Activated CD8-positive, alpha-beta memory T cell treated with anti-CD3 and anti-CD28 coated beads, Interleukin-2, amount 10 ng/mL, durations not matched to agents 7 days and 5 days (primary cell): ENCODE measurements around the gene OR8A1. TPM values are rescaled to one million over a fixed set of nuclear protein-coding genes. Genes with fewer than 3 reads are reported as not detected.
"Not testable (repeated sequence)": the region's sequence is repeated elsewhere in the genome, so short reads cannot be mapped to it uniquely, and the experiment has no call there.

Source experiments
- ATAC-seq: fragments of 150-1000 bp; cut with Tn5 transposase; one replicate; pipeline ENCODE4 v1.10.0; 2021; ENCODE audit warnings: moderate library complexity
- CTCF ChIA-PET: fragments of 350-600 bp; sonication (Branson Sonifier 250); formaldehyde crosslinking; loops from one replicate; lab custom pipeline; 2021; ENCODE audit warnings: antibody characterized with exemption; lab: Charles Lee
- DNase-seq: peaks from one replicate; pipeline ENCODE4 v3.0.0-alpha.2; 2020
- H3K27ac Mint-ChIP-seq: one replicate; pipeline ENCODE4 v1.8.0; 2021; ENCODE audit warnings: mild to moderate bottlenecking, mixed read lengths
- H3K27me3 Mint-ChIP-seq: one replicate; pipeline ENCODE4 v1.8.0; 2021; ENCODE audit warnings: mixed read lengths
- H3K36me3 Mint-ChIP-seq: one replicate; pipeline ENCODE4 v1.8.0; 2021; ENCODE audit warnings: mild to moderate bottlenecking, mixed read lengths
- H3K4me1 Mint-ChIP-seq: one replicate; pipeline ENCODE4 v1.8.0; 2021; ENCODE audit warnings: mixed read lengths
- H3K4me3 Mint-ChIP-seq: one replicate; pipeline ENCODE4 v1.8.0; 2021; ENCODE audit warnings: mild to moderate bottlenecking, moderate library complexity, mixed read lengths
- H3K9me3 Mint-ChIP-seq: one replicate; pipeline ENCODE4 v1.8.0; 2022; ENCODE audit warnings: low read depth, mixed read lengths
- total RNA-seq, 2 experiments: library from RNA; stranded (reverse); gene quantifications; one replicate each; pipeline ENCODE4 v1.2.3, GENCODE V29; 2021

Gene OR8A1
- total RNA-seq, 2 experiments from 2014 or later, result not detected

DNA sequence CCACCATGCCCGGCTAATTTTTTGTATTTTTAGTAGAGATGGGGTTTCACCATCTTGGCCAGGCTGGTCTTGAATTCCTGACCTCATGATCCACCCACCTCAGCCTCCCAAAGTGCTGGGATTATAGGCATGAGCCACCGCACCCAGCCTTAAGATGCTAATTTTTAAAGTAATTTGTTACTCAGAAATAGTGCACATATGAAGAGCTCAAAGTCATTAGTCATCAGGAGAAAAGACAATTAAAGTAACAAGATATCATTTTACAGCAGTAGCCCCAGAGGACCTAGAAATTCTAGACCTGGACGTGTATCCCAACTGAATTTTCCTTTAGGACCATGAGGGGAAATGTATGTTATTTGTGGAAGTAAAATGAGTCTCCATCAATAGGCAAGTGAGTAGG, 32.9 kb downstream of the OR8A1 start:
- H3K27ac Mint-ChIP-seq, CTCF ChIA-PET, ATAC-seq, DNase-seq, H3K4me1 Mint-ChIP-seq, H3K9me3 Mint-ChIP-seq, H3K4me3 Mint-ChIP-seq, H3K36me3 Mint-ChIP-seq: not testable (repeated sequence)
- peaks cover 10% of the 10 kb centered on the region for H3K27me3 Mint-ChIP-seq

DNA sequence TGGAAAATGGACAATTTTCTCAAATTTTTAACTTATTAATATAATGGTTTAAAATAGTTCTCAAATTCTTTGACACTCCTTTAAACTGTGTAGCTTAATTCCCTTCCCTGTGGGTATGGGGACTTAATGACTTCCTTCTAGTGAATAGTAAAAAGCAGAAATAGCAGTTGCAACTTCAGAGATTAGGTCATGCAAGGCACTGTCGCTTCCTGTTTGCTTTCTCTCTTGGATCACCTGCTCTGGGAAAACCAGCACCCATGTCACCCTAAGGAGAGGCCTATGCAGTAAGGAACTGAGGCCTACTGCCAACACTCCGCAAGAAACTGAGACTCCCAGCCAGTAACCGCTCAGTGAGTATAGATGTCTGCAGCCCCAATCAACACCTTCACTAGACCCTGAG, 35.9 kb downstream of the OR8A1 start:
- no peak for DNase-seq
- Mint-ChIP-seq H3K9me3 (no peaks in the 10 kb centered on the region), H3K27me3 (peaks cover 5% of the 10 kb centered on the region), H3K36me3 (no peaks in the 10 kb centered on the region), H3K27ac (no peak overlapping the region), H3K4me1 (peaks cover 3% of the 10 kb centered on the region), H3K4me3 (no peak overlapping the region)
- ATAC-seq, result no peak
- CTCF ChIA-PET, result no interaction called here

DNA sequence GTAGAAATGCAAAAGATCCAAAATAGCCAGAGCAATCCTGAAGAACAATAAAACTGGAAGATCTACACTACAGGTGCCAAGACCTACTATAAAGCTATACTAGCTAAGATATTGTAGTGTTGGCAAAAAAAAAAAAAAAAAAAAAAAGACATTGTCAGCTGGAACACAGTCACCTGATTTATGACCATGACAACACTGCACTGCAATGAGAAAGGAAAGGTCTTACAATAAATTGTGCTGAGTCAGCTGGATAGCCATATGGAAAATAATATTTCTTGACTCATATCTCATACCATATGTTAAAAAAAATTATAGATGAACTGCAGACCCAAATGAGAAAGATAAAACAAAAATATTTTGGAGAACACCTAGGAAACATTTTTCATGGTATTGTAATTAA, 38.4 kb downstream of the OR8A1 start:
- ATAC-seq, result no peak
- peaks cover 2% of the 10 kb centered on the region for H3K27me3 Mint-ChIP-seq
- H3K4me3 Mint-ChIP-seq, result no peak overlapping the region
- no peaks in the 10 kb centered on the region for H3K36me3 Mint-ChIP-seq
- H3K4me1 Mint-ChIP-seq, result peaks cover 18% of the 10 kb centered on the region
- no peak overlapping the region for H3K27ac Mint-ChIP-seq
- no peak for DNase-seq
- CTCF ChIA-PET, result no interaction called here
- H3K9me3 Mint-ChIP-seq, result no peaks in the 10 kb centered on the region

DNA sequence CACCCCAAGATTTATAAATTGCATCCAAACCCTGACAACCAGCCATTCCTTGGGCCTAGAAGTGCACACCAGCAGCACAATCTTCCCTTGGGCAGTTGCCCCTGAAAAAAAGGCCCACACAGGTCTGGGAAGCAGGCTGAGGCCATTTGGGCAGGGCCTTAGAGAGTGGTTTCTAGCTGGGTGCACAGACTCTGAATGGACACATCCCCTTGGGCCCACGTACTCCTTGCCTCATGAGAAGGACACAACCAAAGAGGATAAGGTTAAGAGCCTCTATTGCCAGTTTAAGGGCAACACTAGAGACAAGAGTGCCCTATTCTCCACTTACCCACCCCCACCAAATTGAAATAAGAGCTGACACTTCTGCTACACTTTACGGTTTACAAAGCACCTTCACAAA, 40.5 kb downstream of the OR8A1 start:
- no peak for ATAC-seq
- H3K27ac Mint-ChIP-seq, result no peak overlapping the region
- peaks cover 6% of the 10 kb centered on the region for H3K27me3 Mint-ChIP-seq
- no peak overlapping the region for H3K4me3 Mint-ChIP-seq
- peaks cover 18% of the 10 kb centered on the region for H3K4me1 Mint-ChIP-seq
- H3K9me3 Mint-ChIP-seq, result no peaks in the 10 kb centered on the region
- no peaks in the 10 kb centered on the region for H3K36me3 Mint-ChIP-seq
- no peak for DNase-seq
- CTCF ChIA-PET, result interaction anchor here (0.7 to 1.9 kb wide), 2 partner anchors 10 to 33 kb away, joined by 3 to 5 read pairs; no protein-coding TSS in a partner anchor

DNA sequence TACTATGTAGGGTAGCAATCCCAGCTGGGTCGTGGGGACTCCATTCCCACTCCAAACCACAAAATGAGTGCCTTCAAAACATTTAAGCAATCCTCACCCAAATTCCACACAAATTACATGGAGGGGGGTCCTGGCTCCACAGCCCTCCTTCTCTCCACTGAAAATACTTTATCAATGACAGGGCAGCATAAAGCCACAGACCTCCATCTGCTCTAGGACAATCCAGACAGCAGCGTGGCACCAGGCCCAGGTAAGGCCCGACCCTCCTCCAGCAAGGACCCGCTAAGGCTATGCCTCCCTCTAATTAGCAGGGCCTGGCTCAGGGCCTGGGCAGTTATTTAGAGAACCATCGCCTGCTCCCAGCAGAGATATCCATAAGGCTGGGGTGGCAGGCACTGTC, 41.3 kb downstream of the OR8A1 start, which contains the start of gene PANX3:
TSS of gene PANX3 (plus strand) at position 365 of the 400 bp plus-strand sequence. CDS start 129 bp downstream, outside the sequence.
- Mint-ChIP-seq H3K9me3 (no peaks in the 10 kb centered on the region), H3K4me3 (no peak within 1 kb of the TSS), H3K27me3 (peaks cover 6% of the 10 kb centered on the region), H3K27ac (no peak within 1 kb of the TSS), H3K36me3 (no peaks in the 10 kb centered on the region), H3K4me1 (peaks cover 15% of the 10 kb centered on the region)
- CTCF ChIA-PET, result interaction anchor here (0.7 to 1.9 kb wide), 2 partner anchors 9 to 33 kb away, joined by 3 to 5 read pairs; no protein-coding TSS in a partner anchor
- no peak for DNase-seq
- no peak for ATAC-seq

DNA sequence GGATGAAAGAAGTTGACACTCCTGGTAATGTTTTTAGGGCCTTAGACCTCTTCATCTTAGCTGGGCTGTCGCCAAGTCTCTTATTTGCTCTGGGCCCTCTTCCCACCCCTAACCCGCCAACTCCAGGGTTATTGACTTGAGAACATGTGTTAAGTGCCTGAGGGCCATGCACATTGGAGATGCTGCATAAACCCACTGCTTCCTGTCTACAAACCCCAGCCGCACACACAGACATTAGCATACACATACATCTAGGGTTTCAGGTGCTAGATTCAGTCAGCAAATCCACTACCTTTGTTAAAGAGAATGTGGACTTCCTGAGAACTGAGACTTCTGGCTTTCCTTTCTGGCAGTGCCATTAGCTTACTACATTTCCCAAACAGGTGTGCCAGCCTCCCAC, 42.2 kb downstream of the OR8A1 start:
- peaks cover 5% of the 10 kb centered on the region for H3K27me3 Mint-ChIP-seq
- DNase-seq (peak; percentile 74), ATAC-seq (peak; percentile 87)
- H3K4me3 Mint-ChIP-seq, result no peak overlapping the region
- CTCF ChIA-PET, result interaction anchor here (1.9 kb wide), 1 partner anchor 8 kb away, joined by 5 read pairs; no protein-coding TSS in a partner anchor
- H3K4me1 Mint-ChIP-seq, result peaks cover 15% of the 10 kb centered on the region
- no peaks in the 10 kb centered on the region for H3K9me3 Mint-ChIP-seq
- H3K36me3 Mint-ChIP-seq, result no peaks in the 10 kb centered on the region
- H3K27ac Mint-ChIP-seq, result no peak overlapping the region

DNA sequence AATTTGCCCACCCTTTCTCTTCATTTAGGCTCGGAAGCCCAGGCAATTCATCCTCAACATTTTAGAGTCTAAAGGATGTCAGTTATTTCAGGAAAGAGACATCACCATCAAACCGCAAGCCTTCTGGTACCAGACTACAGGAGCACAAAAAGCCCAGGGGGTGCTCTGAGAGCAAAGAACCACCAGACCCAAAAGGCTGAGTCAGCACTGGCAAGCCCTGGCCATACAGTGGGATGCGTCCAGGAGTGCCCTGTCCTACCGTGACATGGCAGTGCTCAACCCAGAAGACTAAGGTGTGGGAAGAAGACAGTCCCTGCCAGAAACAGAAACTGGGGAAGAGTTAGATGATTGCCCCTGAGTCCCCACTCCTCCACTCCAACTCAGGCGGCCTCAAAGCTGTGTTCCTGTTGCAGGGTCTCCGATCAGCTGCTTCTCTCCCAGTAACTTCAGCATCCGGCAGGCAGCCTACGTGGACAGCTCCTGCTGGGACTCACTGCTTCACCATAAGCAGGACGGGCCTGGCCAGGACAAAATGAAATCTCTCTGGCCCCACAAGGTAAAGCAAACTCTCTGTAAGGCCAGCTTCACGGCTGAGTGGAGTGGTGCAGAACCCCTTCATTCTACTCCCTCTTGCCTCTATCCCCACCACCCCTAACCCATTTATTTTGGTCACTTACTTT, 42.9 kb downstream of the OR8A1 start:
- Mint-ChIP-seq H3K36me3 (no peaks in the 10 kb centered on the region), H3K4me1 (peaks cover 15% of the 10 kb centered on the region), H3K9me3 (no peaks in the 10 kb centered on the region), H3K27ac (no peak overlapping the region), H3K27me3 (peaks cover 4% of the 10 kb centered on the region), H3K4me3 (no peak overlapping the region)
- no peak for ATAC-seq
- CTCF ChIA-PET, result no interaction called here
- DNase-seq, result no peak

DNA sequence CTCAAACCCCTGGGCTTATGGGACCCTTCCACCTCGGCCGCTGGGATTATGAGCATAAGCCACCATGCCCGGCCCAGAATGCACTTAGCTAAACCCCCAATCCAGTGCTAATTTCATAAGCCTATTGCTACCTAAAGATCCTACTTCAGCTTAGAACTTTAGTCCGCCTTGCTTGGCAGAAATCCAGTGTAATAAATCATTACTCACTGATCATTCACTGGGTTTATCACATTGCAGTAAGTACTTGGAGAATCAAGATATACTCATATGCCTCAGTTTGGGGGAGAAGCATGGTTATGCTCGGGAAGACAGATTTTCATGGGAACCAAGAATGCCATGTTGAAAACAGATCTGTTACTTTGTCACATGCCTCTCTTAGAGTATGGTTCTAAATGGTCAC, 49.1 kb downstream of the OR8A1 start:
- Mint-ChIP-seq H3K9me3 (no peaks in the 10 kb centered on the region), H3K4me3 (no peak overlapping the region), H3K27ac (no peak overlapping the region), H3K36me3 (peaks cover 1% of the 10 kb centered on the region), H3K27me3 (peaks cover 11% of the 10 kb centered on the region), H3K4me1 (peaks cover 7% of the 10 kb centered on the region)
- CTCF ChIA-PET, result no interaction called here
- DNase-seq (no peak), ATAC-seq (no peak)

Other genes with a start within 250 kb of the OR8A1 start
- gene OR8D2, start 249.8 kb upstream of the OR8A1 start, total RNA-seq, result not detected
- not detected for gene OR8B2, start 185.5 kb upstream of the OR8A1 start, total RNA-seq
- not detected for gene OR8B3, start 171.0 kb upstream of the OR8A1 start, total RNA-seq
- gene OR8B4, start 145.1 kb upstream of the OR8A1 start, total RNA-seq, result not detected
- not detected for gene OR8B8, start 124.3 kb upstream of the OR8A1 start, total RNA-seq
- not detected for gene OR8B12, start 26.3 kb upstream of the OR8A1 start, total RNA-seq
- not detected for gene PANX3, start 41.4 kb downstream of the OR8A1 start, total RNA-seq
- 10 to 100 TPM; 44.5 to 48.5 TPM for gene TBRG1, start 52.9 kb downstream of the OR8A1 start, total RNA-seq
- 1 to 10 TPM; 3.8 to 4.1 TPM for gene SIAE, start 103.7 kb downstream of the OR8A1 start, total RNA-seq
- gene SPA17, start 103.9 kb downstream of the OR8A1 start, total RNA-seq, result 1 to 10 TPM; 2.4 to 2.9 TPM
- gene NRGN, start 169.9 kb downstream of the OR8A1 start, total RNA-seq, result 1 to 10 TPM; 6.6 TPM
- not detected for gene VSIG2, start 182.3 kb downstream of the OR8A1 start, total RNA-seq
- gene ESAM, start 192.3 kb downstream of the OR8A1 start, total RNA-seq, result under 1 TPM; 0.16 to 0.76 TPM
- gene MSANTD2, start 230.4 kb downstream of the OR8A1 start, total RNA-seq, result 10 to 100 TPM in 1 of 2 experiments, 1 to 10 TPM in 1; 8.5 to 10.2 TPM